IPS-15b (cell line): ENCODE measurements around the gene SLC25A20.
"Not testable (repeated sequence)": the region's sequence is repeated elsewhere in the genome, so short reads cannot be mapped to it uniquely, and the experiment has no call there.

Experiments
- H3K27me3 ChIP-seq: one replicate; pipeline ENCODE4 v1.6.1; 2013; ENCODE audit warnings: low read length; ENCODE audit not compliant: control insufficient read depth, insufficient read depth
- H3K36me3 ChIP-seq: one replicate; pipeline ENCODE4 v1.6.1; 2013; ENCODE audit warnings: low read length; ENCODE audit not compliant: control insufficient read depth, insufficient read depth
- H3K4me1 ChIP-seq: one replicate; pipeline ENCODE4 v1.6.1; 2013; ENCODE audit warnings: mild to moderate bottlenecking, low read length; ENCODE audit not compliant: control insufficient read depth, insufficient read depth
- H3K4me3 ChIP-seq: one replicate; pipeline ENCODE4 v1.5.1; 2013; ENCODE audit warnings: low read depth, low read length
- H3K9ac ChIP-seq: one replicate; pipeline ENCODE4 v1.6.1; 2013; ENCODE audit warnings: low read depth, mild to moderate bottlenecking, low read length
- H3K9me3 ChIP-seq: one replicate; pipeline ENCODE4 v1.6.1; 2013; ENCODE audit warnings: mild to moderate bottlenecking, low read length; ENCODE audit not compliant: control insufficient read depth, insufficient read depth

Gene SLC25A20

GRCh38 chr3:48829525-48829924 is 69.2 kb downstream of the SLC25A20 start:
- H3K36me3 ChIP-seq, H3K4me1 ChIP-seq, H3K9me3 ChIP-seq, H3K27me3 ChIP-seq, H3K4me3 ChIP-seq, H3K9ac ChIP-seq: not testable (repeated sequence)

- not testable (repeated sequence) for H3K9me3 ChIP-seq, H3K27me3 ChIP-seq, H3K4me1 ChIP-seq, H3K4me3 ChIP-seq, H3K9ac ChIP-seq, H3K36me3 ChIP-seq
Observed at GRCh38 chr3:48827874-48828273, 70.8 kb downstream of the SLC25A20 start.

- no peaks in the 10 kb centered on the region for H3K4me1 ChIP-seq
- no peaks in the 10 kb centered on the region for H3K27me3 ChIP-seq
- no peak overlapping the region for H3K9ac ChIP-seq
- H3K36me3 ChIP-seq, result no peaks in the 10 kb centered on the region
- H3K4me3 ChIP-seq, result no peak overlapping the region
- H3K9me3 ChIP-seq, result no peaks in the 10 kb centered on the region
Observed at GRCh38 chr3:48826451-48826850, 72.2 kb downstream of the SLC25A20 start.

GRCh38 chr3:48820612-48821324 is 77.9 kb downstream of the SLC25A20 start:
- no peaks in the 10 kb centered on the region for H3K36me3 ChIP-seq
- H3K4me1 ChIP-seq, result no peaks in the 10 kb centered on the region
- H3K9ac ChIP-seq, result no peak overlapping the region
- H3K27me3 ChIP-seq, result no peaks in the 10 kb centered on the region
- H3K9me3 ChIP-seq, result no peaks in the 10 kb centered on the region
- no peak overlapping the region for H3K4me3 ChIP-seq

GRCh38 chr3:48819234-48820221 is 79.2 kb downstream of the SLC25A20 start:
- H3K27me3 ChIP-seq, result no peaks in the 10 kb centered on the region
- no peaks in the 10 kb centered on the region for H3K9me3 ChIP-seq
- no peak overlapping the region for H3K4me3 ChIP-seq
- H3K4me1 ChIP-seq, result no peaks in the 10 kb centered on the region
- no peaks in the 10 kb centered on the region for H3K36me3 ChIP-seq
- H3K9ac ChIP-seq, result no peak overlapping the region

DNA sequence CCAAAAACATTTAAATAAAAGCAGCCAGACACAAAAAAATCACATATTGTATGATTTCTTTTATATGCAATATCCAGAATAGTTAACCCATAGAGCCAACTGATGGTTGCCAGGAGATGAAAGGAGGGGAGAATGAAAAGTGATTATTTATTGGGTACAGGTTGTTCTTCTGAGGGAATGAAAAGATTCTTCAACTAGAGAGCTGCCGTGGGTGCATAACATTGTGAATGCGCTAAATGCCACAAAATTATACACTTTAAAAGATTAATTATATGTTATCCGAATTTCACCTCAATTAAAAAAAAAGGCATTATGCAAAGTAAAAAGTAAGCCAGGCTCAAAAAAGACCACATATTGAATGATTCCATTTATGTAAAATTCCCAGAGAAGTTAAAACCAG is 87.2 kb downstream of the SLC25A20 start:
- Histone ChIP-seq H3K4me3 (no peak overlapping the region), H3K9me3 (no peaks in the 10 kb centered on the region), H3K4me1 (no peaks in the 10 kb centered on the region)

More for the DNA sequence above, 87.2 kb downstream of the SLC25A20 start:
- no peak overlapping the region for H3K9ac ChIP-seq
- no peaks in the 10 kb centered on the region for H3K27me3 ChIP-seq
- H3K36me3 ChIP-seq, result no peaks in the 10 kb centered on the region
